Kidney (tissue), 14 donors: ENCODE data around the gene EMP2. TPM values are rescaled to one million over a fixed set of nuclear protein-coding genes. Genes with fewer than 3 reads are reported as not detected.

Source experiments
- DNase-seq, 5 donors: peaks; one replicate each; pipeline ENCODE4 v3.0.0-alpha.2; 2013 to 2020
- FAIRE-seq: peaks from 2 replicates; lab custom pipeline; 2012; peaks lifted over from hg19 to GRCh38; lab: Jason Lieb, UNC
- H3K27ac ChIP-seq, 2 donors: one replicate each; pipeline ENCODE4 v1.7.0; 2013; ENCODE audit warnings: low read depth in 2 of 2, low read length in 2 of 2, inconsistent platforms in 1 of 2
- H3K27me3 ChIP-seq: one replicate; pipeline ENCODE4 v1.7.1; 2013; ENCODE audit warnings: low read length, inconsistent platforms; ENCODE audit not compliant: control insufficient read depth, insufficient read depth
- H3K36me3 ChIP-seq, 3 donors: one replicate each; pipeline versions ENCODE4 v1.7.0 to v1.7.1; 2013; ENCODE audit warnings: low read length in 3 of 3, control low read depth in 1 of 3, inconsistent platforms in 1 of 3; ENCODE audit not compliant: insufficient read depth in 3 of 3, control insufficient read depth in 2 of 3
- H3K4me1 ChIP-seq, 3 donors: one replicate each; pipeline versions ENCODE4 v1.7.0 to v1.7.1; 2013; ENCODE audit warnings: low read length in 3 of 3, inconsistent platforms in 1 of 3, low read depth in 1 of 3; ENCODE audit not compliant: control insufficient read depth in 2 of 3, insufficient read depth in 2 of 3
- H3K4me3 ChIP-seq, 3 donors: one replicate each; pipeline versions ENCODE4 v1.7.0 to v1.8.1; 2013; ENCODE audit warnings: low read length in 3 of 3, control low read depth in 1 of 3, inconsistent platforms in 1 of 3
- H3K9ac ChIP-seq, 3 donors: one replicate each; pipeline versions ENCODE4 v1.7.0 to v1.7.1; 2013; ENCODE audit warnings: low read length in 3 of 3, control low read depth in 1 of 3, inconsistent platforms in 1 of 3
- H3K9me3 ChIP-seq, 3 donors: one replicate each; pipeline versions ENCODE4 v1.7.0 to v1.7.1; 2013; ENCODE audit warnings: low read length in 3 of 3, control low read depth in 1 of 3, inconsistent platforms in 1 of 3; ENCODE audit not compliant: control insufficient read depth in 2 of 3, insufficient read depth in 1 of 3
- CTCF ChIP-seq: IDR thresholded peaks from 3 replicates; pipeline ENCODE4 v1.5.1; 2012; ENCODE audit warnings: mild to moderate bottlenecking, moderate library complexity, borderline replicate concordance; ENCODE audit not compliant: insufficient read depth; ENCODE audit errors: extremely low read depth
- intact Hi-C: fragments of 100-400 bp; cut with DNase I; formaldehyde crosslinking; loops from one replicate; pipeline ENCODE4 v1.11.1; 2022
- polyA plus RNA-seq: library from polyadenylated mRNA; stranded (reverse); fragments of 350-450 nt; fragmentation: Illumina TruSeq; extraction: RNeasy Lipid Tissue Mini Kit (QIAGEN cat#74804); gene quantifications from one replicate; pipeline ENCODE4 v1.2.3, GENCODE V29; 2014; ENCODE audit warnings: low read depth, low replicate concordance; ENCODE audit not compliant: insufficient read depth
- total RNA-seq: library from RNA; stranded (reverse); fragmentation: NEBNext Ultra II Directional; extraction: Animal tissue kit (Norgen Biotek cat#: 25700); gene quantifications from one replicate; pipeline ENCODE4 v1.2.1, GENCODE V29; 2021
- donor health status: control.
- donor health status: control.
- donor health status: control.
- donor health status: control.
- donor health status: control.
- donor health status: DM: yes; HTN: yes; CAD: no.
- donor health status: Normal renal cell carcinoma (clear cell type).

The EMP2 gene
- total and polyA plus RNA-seq, 2 donors from 2014 or later, result 14.5 to 25.8 TPM

- Histone ChIP-seq H3K4me1 (no peaks in the 10 kb centered on the region), H3K36me3 (no peaks in the 10 kb centered on the region), H3K27me3 (no peaks in the 10 kb centered on the region), H3K27ac (no peak overlapping the region), H3K4me3 (no peak overlapping the region), H3K9me3 (no peaks in the 10 kb centered on the region), H3K9ac (no peak overlapping the region)
- FAIRE-seq, result no peak
- no peak for DNase-seq
- no peak for TF ChIP-seq CTCF
- intact Hi-C loops, result no loop called here
These were observed 36.0 kb upstream of the EMP2 start for GRCh38 chr16:10616419-10616755.

- DNase-seq, result no peak
- no peak for TF ChIP-seq CTCF
- no peaks in the 10 kb centered on the region for H3K4me1 ChIP-seq
- H3K9me3 ChIP-seq, result no peaks in the 10 kb centered on the region
- no peaks in the 10 kb centered on the region for H3K36me3 ChIP-seq
- no peaks in the 10 kb centered on the region for H3K27me3 ChIP-seq
- no peak for FAIRE-seq
- no peak overlapping the region for H3K9ac ChIP-seq
- no peak overlapping the region for H3K4me3 ChIP-seq
- no peak overlapping the region for H3K27ac ChIP-seq
- intact Hi-C loops, result no loop called here
These were observed 34.3 kb upstream of the EMP2 start for GRCh38 chr16:10614685-10615084.

- no peak for FAIRE-seq
- no peaks in the 10 kb centered on the region for H3K9me3 ChIP-seq
These were observed 33.5 kb upstream of the EMP2 start for GRCh38 chr16:10613785-10614485.

More at GRCh38 chr16:10613785-10614485, 33.5 kb upstream of the EMP2 start:
- no peak for TF ChIP-seq CTCF
- Histone ChIP-seq H3K27me3 (no peaks in the 10 kb centered on the region), H3K4me1 (no peaks in the 10 kb centered on the region), H3K36me3 (no peaks in the 10 kb centered on the region), H3K4me3 (no peak overlapping the region), H3K9ac (no peak overlapping the region), H3K27ac (no peak overlapping the region)
- intact Hi-C loops, result no loop called here
- no peak for DNase-seq
